Prostate gland (tissue), 2 donors: ENCODE measurements around the gene NUBP2.

Experiments
- POLR2A ChIP-seq: fragments of 450-650 bp; IDR thresholded peaks from one replicate; pipeline ENCODE4 v1.6.1; 2016; ENCODE audit warnings: antibody characterized with exemption, mild to moderate bottlenecking
- POLR2AphosphoS5 ChIP-seq: sonication (generic); formaldehyde crosslinking; IDR thresholded peaks from one replicate; pipeline ENCODE4 v1.6.1; 2017; ENCODE audit warnings: antibody characterized with exemption
- TF ChIP-seq, protein P1 (sequence below), 4 experiments: fragments of 200-600 bp in 2 of 4; fragments of 450-650 bp in 2 of 4; sonication (generic) in 2 of 4; IDR thresholded peaks; 1 replicate in 3 of 4; 2 replicates in 1 of 4; pipeline ENCODE4 v1.5.1; 2016 to 2019; ENCODE audit warnings: antibody characterized with exemption in 4 of 4, mild to moderate bottlenecking in 2 of 4, moderate library complexity in 2 of 4

DNA sequence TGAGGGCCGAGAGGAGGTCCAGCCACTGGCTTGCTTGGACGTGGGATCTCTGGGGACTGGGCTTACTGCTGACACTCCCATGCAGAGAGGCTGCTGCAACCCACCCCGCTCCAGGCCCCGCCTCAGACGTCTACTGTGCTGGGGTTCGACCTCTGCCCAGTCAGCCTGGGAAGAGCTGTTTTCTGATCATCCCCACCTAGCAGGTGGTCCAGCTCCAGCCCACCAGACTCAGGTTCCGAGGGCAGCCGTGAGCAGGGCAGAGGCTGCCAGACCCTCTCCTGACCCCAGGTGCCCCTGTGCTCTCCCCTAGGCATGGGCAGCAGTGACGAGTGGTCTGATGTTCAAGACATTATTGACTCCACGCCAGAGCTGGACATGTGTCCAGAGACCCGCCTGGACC, 34.8 kb upstream of the NUBP2 start:
- TF ChIP-seq, protein P1, sequence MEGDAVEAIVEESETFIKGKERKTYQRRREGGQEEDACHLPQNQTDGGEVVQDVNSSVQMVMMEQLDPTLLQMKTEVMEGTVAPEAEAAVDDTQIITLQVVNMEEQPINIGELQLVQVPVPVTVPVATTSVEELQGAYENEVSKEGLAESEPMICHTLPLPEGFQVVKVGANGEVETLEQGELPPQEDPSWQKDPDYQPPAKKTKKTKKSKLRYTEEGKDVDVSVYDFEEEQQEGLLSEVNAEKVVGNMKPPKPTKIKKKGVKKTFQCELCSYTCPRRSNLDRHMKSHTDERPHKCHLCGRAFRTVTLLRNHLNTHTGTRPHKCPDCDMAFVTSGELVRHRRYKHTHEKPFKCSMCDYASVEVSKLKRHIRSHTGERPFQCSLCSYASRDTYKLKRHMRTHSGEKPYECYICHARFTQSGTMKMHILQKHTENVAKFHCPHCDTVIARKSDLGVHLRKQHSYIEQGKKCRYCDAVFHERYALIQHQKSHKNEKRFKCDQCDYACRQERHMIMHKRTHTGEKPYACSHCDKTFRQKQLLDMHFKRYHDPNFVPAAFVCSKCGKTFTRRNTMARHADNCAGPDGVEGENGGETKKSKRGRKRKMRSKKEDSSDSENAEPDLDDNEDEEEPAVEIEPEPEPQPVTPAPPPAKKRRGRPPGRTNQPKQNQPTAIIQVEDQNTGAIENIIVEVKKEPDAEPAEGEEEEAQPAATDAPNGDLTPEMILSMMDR (IDR thresholded peaks at IDR 0.05), result no peak
- TF ChIP-seq POLR2A, result no peak
- no peak for TF ChIP-seq POLR2AphosphoS5
